ENCODE data around the gene GNL3. TPM values are rescaled to one million over a fixed set of nuclear protein-coding genes. Genes with fewer than 3 reads are reported as not detected.

The GNL3 gene
- total RNA-seq, 2 experiments from 2014 or later: 198 to 200 TPM

DNA sequence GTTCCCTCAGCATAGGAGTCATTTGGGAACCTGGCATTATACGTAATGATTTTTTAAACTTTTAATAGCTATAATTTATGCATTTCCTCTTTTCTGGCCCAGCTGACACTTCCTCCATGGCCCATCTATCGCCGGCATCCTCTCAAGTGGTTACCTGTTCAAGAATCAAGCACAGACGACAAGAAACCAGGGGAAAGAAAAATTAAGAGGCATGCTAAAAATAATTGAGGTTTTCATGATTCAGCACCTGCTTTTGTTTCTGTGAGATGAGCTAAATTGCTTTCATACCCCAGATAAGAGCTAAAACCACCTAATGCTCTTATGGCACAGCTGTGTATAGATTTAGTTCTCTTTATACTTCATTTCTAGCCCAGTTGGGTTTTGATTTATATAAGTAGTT is 21.8 kb downstream of the GNL3 start:
- Mint-ChIP-seq H3K27me3 (no peaks in the 10 kb centered on the region), H3K27ac (peak overlapping the region; percentile 76), H3K9me3 (no peaks in the 10 kb centered on the region), H3K36me3 (ENCODE audit: low read depth) (peaks cover 25% of the 10 kb centered on the region), H3K4me1 (ENCODE audit: low read depth) (peaks cover 26% of the 10 kb centered on the region), H3K4me3 (peak overlapping the region; percentile 97)
- no peak for DNase-seq
- POLR2A ChIA-PET: interaction anchor here (1.0 to 6.0 kb wide), 3 partner anchors 10 to 64 kb away, joined by 3 to 101 read pairs (median 3); partner anchors contain the start of genes GNL3 and PBRM1
- CTCF ChIA-PET: no interaction called here
- ATAC-seq: no peak
- TF ChIP-seq, protein P1, sequence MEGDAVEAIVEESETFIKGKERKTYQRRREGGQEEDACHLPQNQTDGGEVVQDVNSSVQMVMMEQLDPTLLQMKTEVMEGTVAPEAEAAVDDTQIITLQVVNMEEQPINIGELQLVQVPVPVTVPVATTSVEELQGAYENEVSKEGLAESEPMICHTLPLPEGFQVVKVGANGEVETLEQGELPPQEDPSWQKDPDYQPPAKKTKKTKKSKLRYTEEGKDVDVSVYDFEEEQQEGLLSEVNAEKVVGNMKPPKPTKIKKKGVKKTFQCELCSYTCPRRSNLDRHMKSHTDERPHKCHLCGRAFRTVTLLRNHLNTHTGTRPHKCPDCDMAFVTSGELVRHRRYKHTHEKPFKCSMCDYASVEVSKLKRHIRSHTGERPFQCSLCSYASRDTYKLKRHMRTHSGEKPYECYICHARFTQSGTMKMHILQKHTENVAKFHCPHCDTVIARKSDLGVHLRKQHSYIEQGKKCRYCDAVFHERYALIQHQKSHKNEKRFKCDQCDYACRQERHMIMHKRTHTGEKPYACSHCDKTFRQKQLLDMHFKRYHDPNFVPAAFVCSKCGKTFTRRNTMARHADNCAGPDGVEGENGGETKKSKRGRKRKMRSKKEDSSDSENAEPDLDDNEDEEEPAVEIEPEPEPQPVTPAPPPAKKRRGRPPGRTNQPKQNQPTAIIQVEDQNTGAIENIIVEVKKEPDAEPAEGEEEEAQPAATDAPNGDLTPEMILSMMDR (IDR thresholded peaks at IDR 0.05): no peak
- intact Hi-C loops (cut with micrococcal nuclease): no loop called here

DNA sequence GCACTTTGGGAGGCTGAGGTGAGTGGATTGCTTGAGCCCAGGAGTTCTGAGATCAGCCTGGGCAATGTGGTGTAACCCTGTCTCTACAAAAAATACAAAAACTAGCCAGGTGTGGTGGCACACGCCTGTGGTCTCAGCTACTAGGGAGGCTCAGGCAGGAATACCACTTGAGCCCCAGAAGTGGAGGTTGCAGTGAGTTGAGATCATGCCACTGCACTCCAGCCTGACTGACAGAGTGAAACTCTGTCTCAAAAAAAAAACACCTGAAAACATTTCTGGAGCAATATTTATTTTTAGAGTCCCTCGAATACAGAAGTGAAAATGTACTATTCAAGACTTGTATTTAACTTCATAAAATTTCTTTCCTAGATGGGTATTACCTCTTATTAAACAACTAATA is 24.7 kb downstream of the GNL3 start:
- Mint-ChIP-seq H3K27ac (peak overlapping the region; percentile 42), H3K4me1 (ENCODE audit: low read depth) (peaks cover 13% of the 10 kb centered on the region), H3K4me3 (no peak overlapping the region), H3K9me3 (no peaks in the 10 kb centered on the region), H3K27me3 (no peaks in the 10 kb centered on the region), H3K36me3 (ENCODE audit: low read depth) (peaks cover 22% of the 10 kb centered on the region)
- no peak for DNase-seq
- no peak for ATAC-seq
- ChIA-PET POLR2A (interaction anchor here (1.2 kb wide), 1 partner anchor 8 kb away, joined by 3 read pairs; no protein-coding TSS in a partner anchor), CTCF (no interaction called here)
- intact Hi-C loops (cut with micrococcal nuclease): no loop called here
- TF ChIP-seq, protein P1 (IDR thresholded peaks at IDR 0.05): no peak

DNA sequence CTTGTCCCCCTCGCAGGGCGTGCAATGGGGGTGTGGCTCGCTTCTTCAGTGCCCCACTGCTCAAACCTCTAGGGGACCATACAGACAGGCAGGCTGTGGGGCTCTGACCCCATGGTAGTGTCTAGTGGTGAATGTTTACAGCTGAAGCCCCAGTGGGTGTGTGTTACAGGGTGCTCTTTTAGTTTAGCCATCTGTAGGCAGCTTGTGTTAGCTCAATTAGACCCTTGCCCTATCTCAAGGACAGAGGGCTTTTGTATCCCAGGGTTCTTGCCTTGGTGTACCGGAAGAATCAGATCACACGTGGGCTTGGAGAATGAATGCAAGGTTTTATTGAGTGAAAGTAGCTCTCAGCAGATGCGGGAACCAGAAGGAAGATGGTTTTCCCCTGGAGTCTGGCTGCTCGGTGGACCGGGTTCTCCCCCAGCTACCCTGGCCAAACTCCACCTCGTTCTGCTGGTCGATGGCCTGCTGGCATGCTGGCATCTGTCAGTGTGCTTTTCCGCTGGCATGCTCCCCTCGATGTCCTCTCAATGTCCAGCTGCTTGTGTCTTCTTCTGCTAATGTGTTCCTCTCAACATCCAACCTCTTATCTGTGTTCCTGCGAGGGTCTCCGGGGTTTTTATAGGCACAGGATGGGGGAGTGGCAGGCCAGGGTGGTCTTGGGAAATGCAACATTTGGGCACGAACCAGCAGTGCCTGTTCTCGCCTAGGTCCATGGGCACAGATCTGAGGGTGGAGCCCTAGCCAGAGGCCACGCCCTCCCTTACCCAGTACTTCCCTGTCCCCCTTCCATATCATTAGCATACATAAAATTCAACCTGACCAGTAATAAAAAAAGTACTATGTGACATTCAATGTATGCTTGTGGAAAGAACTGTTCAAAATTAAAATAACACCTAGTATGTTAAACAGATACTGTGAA is 26.7 kb downstream of the GNL3 start:
- no peak for DNase-seq
- no peaks in the 10 kb centered on the region for H3K9me3 Mint-ChIP-seq
- ChIA-PET POLR2A (interaction anchor here (0.6 kb wide), 1 partner anchor 431 kb away, joined by 3 read pairs; no protein-coding TSS in a partner anchor), CTCF (no interaction called here)
- no peak overlapping the region for H3K27ac Mint-ChIP-seq
- no peak overlapping the region for H3K4me3 Mint-ChIP-seq
- no peak for ATAC-seq
- H3K36me3 Mint-ChIP-seq (ENCODE audit: low read depth): peaks cover 18% of the 10 kb centered on the region
- intact Hi-C loops (cut with micrococcal nuclease): no loop called here
- TF ChIP-seq, protein P1 (IDR thresholded peaks at IDR 0.05): no peak
- H3K4me1 Mint-ChIP-seq (ENCODE audit: low read depth): peaks cover 11% of the 10 kb centered on the region
- no peaks in the 10 kb centered on the region for H3K27me3 Mint-ChIP-seq

DNA sequence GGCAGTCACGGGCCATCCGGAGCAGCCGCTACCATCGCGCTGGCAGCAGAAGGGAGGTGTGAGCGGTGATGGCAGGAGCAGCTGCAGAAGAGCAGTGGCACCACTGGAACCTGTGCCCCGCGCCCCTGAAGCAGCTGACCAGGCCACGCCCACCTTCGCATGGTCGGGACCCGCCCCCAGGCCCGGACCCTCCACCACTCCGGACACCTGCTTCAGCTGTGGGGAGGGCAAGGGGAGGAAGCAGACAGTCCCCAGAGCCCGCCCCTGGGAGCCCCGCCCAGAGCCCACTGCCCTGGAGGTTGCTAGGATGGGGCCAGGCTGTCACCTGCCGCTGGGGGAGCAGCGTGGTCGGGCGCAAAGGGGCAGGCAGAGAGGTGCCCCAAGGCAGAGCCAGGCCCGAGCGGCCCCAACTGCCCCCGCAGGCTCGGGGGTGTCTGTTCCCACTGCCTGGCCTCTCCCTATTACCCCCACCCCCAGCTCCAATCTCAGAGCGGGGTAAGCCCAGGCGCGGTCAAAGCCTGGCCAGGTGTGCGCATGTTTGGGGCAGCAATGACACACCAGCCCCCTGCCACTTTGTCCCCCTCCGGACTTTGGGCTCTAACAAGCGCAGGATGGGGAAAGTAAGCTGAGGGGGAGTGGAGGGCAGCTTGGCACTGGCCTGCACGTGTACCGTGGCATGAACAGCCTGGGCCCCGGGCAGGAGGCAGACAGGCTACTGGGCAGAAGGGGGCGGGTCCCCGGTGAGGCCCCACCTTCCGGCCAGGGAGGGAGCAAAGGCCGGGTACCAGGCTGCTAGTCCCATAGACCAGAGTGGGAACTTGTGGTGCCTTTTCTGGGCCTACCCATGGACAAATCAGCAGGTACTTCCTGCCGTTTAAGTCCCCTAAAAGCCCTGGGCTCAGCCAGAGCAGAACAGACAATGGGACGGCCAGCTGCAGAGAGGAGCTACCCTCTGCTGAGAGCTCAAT is 28.8 kb downstream of the GNL3 start:
- H3K36me3 Mint-ChIP-seq (ENCODE audit: low read depth): peaks cover 12% of the 10 kb centered on the region
- H3K27ac Mint-ChIP-seq: no peak overlapping the region
- H3K4me1 Mint-ChIP-seq (ENCODE audit: low read depth): peaks cover 2% of the 10 kb centered on the region
- TF ChIP-seq, protein P1 (IDR thresholded peaks at IDR 0.05): no peak
- DNase-seq (no peak), ATAC-seq (no peak)
- ChIA-PET POLR2A (interaction anchor here (1.4 kb wide), 1 partner anchor 8 kb away, joined by 4 read pairs; the partner anchor contains the start of gene SPCS1), CTCF (interaction anchor here (1.4 to 2.1 kb wide), 2 partner anchors 10 to 400 kb away, joined by 3 to 4 read pairs; no protein-coding TSS in a partner anchor)
- no peaks in the 10 kb centered on the region for H3K27me3 Mint-ChIP-seq
- H3K4me3 Mint-ChIP-seq: no peak overlapping the region
- peaks cover under 1% of the 10 kb centered on the region for H3K9me3 Mint-ChIP-seq
- intact Hi-C loops (cut with micrococcal nuclease): no loop called here
